Hepatic stellate cell (primary cell): ENCODE measurements around the gene ETV6.

ENCODE experiments used
- DNase-seq: peaks from one replicate; pipeline ENCODE4 v3.0.0; 2011; ENCODE audit warnings: low spot score

Gene ETV6

DNA sequence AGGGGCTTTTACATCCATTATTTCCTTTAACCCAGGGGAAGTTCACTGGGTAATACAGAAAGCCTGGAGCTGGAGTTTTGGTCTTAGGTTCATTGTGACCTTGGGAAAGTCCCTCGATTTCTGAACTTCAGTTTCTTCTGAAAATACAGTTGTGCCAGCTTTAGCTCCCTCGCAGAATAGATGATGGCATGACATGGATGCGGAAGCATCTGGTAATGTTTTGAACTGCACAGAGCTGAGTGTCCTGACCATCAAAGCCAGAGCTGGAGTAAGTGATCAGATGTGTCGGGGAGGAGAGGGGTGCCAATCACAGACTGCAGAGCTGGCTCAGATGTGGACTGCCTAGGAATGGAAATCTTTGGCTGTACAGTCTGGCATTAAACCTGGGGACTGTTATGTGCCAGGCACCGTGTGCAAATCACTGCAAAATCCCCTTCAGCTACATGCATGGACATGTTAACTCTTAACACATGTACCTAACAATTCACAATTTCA lies 180.9 kb downstream of the ETV6 start:
- no peak for DNase-seq

DNA sequence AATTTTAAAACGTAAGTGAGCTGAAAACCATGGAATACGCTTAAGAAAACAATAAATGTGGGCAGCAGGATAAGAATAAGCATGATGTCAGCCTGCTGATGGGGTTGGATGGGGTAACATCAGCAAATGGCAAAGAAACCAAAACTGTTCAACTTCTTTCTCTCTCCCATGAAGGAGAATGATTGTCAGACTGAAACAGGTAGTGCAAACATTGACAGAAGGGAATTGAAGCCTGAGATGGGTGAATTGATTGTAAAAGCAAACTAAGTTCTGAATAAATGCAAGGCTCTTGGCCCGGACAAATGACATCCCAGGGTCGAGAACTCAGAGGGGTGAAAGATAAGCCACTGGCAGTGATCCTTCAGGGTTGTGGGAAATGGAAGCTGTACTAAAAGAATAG lies 182.6 kb downstream of the ETV6 start:
- DNase-seq = no peak

DNA sequence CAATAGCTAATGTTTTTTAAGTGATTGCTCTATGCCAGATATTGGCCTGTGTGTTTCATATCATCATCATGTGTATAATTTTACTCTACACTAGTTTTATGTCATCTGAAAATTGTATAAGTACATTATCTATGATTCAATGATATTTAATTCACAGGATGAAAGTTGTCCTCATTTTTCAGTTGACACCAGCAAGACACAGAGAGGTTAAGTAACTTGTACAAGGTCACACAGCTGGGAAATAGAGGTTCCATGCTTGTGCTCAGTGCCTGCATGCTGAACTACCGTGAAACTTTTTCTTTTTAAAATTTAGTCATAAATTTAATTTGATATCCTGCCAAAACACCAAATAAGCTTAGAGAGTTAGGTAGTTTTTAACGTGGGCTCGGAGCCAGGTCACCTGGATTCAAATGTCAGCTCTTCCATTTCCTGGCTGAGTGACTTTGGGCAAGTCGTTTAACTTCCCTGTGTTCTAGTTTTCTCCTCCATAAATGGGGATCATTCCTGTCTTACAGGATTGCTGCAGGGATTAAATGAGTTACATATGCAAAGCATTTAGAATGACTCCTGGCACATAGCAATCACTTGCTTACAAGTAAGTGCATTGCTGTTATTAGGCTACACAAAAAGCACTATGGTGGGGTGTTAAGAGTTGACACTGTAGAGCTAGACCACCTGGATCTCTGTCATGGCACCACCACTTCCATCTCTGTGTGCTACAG lies 183.9 kb downstream of the ETV6 start:
- no peak for DNase-seq

DNA sequence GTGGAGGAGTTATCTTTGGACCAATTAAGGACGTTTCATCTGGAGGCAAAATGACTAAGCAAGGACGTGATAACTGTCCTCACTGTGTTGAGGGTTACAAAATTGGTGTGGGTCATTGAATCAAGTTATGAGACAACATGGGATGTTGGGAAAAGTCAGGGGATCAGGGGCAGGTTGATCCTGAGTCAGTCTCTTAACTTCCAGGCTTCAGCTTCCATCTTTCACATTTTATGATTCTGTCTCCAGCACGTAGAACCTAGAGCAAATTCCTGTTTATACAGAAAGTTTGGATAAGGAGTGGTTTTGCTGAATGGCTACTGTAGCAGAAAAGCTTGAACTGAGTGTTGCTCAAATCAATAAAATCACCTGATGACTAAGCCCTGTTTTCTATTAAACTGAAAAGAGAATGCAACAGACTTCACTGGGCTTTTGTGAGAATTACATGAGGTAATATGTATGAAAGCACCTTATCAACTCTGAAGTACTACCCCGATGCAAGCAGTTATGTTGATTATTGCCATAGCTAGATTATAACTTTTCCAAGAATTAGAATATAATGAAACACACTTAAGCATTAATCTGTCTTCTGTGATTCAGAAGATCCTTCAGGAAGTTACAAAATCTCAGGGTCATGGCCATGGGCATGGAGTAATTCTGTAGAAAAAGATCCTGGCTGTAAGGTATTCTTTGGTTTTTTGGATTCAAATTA lies 184.8 kb downstream of the ETV6 start:
- no peak for DNase-seq

DNA sequence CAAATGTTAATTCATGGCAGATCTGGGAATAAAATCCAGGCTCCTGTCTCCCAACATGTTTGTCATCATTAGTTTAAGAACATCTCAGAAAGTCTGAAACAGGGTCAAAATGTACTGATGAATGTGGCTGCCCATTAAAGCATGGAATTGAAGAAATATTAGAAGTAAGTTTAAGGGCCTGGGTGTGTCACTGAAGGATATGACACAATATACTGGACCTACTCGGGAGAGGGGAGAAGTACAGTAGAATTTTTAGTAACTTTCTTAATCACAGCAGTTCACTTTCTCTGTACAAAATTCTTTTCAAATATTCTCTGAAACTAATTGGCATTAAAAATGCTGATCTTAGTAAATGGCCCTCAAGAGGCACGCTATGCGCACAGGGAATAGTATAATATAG lies 185.5 kb downstream of the ETV6 start:
- DNase-seq = no peak

DNA sequence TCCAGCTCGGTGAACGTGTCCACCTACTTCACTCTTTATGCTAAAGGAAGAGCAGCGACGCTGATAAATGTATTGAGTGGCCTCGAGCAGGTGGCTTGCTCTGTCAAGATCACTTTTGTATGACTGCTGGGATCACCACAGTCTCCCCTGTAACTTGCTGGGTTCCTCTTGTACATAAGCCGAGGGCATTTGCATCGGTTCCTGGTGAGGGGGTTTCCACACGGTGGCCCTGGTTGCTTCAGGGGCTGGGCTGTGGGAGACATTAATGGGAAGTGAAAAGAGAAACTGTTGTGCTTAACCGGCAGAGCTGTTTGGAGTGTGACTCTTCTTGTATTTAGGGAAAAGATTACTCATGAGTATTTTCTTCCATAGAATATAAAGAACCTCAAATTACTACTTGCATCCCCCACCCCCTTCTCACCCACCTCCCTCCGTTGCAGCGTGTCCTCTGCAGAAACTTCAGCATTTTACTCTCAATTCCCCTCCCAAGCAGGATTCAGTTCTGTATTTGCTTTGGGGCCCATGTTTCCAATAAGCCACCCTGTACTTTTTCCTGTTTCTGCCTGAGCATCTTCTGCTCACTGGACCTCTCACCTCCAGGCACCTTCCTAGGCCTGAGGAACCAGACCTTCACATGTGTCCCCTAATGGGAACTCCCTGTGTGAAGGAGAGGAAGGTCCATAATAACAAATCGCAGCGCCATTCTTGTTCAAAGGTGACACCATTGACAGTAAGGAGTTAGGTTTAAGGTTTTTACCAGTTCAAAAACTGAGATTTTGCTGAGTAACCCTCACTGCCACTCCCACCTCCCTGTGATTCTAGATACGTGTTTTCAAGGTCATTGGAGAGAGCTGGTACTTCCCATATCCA lies 187.0 kb downstream of the ETV6 start:
- no peak for DNase-seq

DNA sequence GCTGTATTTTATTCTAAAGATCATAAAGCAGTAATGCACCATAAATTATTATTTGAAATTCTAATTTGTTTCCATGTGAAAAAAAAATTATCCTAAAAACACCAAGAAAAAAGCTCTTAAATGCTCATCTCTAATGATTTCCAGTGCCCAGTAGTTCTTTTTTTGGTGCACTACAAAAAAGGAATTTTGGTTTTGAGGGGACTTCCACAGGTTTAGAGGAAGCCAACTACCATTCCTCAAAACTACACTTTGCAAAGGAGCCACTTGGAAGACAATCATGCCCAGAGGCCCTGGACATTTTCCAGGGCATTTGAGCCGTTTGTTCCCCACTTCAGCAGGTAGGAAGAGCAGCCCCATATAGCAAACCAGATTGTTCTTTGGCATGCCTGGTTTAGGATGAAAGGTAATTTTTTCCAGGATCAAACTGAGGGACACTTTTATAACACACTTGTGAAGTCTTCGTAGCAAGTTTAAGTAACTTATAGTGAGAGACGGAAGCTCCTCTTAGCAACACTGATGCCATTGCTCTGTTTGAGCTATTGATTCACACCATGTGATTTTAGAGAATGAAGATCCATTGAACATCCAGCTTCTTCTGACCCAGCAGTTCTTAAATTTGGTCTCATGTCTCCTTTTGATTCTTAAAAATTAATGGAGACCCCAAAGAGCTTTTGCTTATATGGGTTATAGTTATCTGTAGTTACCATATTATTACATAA lies 187.9 kb downstream of the ETV6 start:
- no peak for DNase-seq

DNA sequence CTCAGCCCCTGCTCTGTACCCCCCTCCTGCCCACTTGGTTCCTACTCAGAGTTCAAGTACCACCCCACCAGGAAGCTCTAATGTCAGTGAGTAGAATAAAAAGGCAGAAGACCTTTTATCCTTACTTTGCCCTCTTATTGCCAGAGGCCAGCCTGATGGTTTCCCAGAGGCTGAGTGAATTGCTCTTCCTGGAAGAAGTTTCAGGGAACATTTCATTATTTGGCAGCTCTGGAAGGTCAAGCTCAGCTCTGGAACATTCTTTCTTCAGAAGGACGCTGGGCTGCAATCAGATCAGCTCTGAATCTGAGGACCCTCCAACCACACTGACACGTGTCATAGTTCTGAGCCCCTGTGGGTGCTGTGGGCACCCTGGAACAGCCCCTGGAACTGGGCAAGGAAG lies 188.9 kb downstream of the ETV6 start:
- DNase-seq = no peak

DNA sequence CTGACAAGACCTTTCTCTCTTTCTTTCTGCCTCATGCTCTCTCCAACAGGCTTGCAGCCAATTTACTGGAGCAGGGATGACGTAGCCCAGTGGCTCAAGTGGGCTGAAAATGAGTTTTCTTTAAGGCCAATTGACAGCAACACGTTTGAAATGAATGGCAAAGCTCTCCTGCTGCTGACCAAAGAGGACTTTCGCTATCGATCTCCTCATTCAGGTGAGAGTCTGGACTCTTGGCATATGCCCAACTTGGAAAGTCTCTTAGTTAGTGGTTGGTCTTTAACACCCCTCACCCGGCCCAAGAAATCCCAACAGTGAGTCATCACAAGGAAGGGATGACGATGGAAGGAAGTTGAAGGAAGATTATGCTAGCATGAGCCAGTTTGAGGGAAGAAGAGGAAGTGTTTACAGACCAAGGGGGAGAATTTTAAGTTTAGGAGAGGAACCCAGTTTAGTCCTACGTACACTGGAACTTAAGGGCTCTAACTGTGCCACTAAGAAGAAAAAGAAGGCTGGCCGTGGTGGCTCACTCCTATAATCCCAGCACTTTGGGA lies 189.7 kb downstream of the ETV6 start:
- peak; percentile 26 for DNase-seq

DNA sequence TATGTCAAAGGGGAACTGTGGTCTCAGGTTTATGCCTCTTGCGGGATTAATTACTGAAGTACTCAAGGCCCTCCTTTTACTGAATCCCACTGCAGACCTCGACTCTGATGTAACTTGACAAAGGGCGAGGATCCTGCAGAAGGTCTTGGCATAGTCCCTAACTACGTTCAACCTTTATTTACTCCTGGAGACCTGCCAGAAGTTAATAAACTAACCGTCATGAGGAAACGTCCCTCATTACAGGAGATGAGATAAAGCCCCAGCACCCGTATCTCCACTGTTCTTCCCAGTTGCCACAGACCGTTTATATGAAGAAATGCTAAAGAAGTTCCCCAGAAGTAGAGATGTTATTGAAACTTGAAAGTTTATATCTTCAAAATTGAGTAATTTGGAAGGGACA lies 190.9 kb downstream of the ETV6 start:
- no peak for DNase-seq

DNA sequence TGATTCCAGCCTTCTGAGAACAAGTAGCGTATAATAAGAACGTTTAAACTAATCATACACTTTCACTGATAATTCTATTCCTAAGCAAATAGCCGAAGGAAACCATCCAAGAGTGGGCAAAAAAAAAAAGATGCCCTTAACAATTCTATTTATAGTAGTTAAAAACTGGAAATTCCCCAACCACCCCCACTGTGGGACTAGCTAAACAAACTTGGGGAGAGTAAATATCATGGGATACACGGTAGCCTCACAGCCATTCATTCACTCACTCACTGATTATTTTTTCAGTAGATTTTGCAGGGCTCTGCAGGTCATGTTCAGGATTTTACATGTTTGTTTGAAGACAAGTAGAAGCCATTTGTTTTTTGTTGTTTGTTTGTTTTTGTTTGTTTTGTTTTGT lies 197.0 kb downstream of the ETV6 start:
- DNase-seq = no peak

DNA sequence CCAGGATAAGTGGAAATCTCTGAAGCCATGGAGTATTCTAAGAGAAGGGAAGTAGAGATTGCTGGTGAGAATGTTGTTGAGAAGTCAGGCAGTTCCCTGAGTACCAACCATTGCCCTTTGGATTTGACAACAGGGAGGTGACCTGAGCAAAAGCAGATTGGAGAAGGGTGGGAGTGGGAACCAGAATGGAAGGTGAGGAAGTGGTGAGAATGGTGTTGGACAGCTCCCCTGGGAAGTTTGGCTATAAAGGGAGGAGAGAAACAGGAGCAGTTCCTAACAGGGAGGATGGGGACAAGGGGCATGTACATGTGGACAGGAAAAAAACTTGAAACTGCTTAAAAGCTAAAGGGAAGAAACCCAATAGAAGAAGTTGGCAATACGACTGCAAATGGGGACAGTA lies 198.1 kb downstream of the ETV6 start:
- DNase-seq = no peak

DNA sequence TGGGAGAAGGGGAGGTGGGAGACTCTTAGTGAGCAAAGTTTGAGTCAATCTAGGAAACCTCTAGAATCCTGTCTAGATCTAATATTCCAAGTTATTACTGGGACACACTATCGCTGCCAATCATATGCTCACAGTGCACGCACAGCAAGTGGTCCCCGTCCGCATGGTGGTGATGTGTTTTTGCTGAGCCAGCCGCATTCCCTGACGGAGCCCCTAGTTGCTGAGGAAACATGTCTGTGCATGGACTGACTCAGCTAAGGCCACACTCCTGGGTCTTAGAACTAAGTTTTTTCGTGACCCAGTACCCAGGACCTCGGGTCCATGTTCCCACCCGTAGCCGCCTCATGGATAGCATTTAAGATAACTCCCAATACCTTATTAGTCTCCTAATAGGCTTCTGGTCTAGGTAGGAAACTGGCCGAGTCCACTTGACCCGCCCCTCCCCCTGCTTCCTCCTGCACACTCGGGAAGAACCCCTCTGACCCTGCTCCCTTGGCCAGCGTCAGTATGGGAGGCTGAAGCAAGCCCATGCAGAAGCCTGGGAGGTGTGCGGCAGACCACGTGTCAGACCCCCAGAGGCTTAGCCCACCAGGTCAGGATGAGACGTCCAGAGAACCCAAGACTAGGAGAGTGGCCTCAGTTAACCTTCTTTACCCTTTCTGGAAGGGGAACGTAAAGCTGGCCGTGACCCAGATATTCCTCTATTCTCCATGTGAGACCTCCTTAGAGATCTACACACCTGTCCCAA lies 200.5 kb downstream of the ETV6 start:
- DNase-seq = no peak

DNA sequence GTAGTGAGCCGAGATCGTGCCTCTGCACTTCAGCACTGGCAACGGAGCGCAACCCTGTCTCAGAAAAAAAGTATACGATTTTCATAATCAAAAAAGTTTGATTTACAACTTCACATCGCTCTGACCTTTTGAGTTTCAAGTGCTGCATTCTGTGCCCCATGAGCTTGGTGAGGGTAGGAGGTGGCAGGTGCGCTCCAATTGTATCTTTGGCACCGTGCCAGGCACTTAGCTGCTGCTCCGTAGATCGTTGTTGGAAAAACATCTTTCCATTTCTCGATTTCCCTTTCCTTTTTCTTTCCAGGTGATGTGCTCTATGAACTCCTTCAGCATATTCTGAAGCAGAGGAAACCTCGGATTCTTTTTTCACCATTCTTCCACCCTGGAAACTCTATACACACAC lies 203.7 kb downstream of the ETV6 start:
- no peak for DNase-seq

DNA sequence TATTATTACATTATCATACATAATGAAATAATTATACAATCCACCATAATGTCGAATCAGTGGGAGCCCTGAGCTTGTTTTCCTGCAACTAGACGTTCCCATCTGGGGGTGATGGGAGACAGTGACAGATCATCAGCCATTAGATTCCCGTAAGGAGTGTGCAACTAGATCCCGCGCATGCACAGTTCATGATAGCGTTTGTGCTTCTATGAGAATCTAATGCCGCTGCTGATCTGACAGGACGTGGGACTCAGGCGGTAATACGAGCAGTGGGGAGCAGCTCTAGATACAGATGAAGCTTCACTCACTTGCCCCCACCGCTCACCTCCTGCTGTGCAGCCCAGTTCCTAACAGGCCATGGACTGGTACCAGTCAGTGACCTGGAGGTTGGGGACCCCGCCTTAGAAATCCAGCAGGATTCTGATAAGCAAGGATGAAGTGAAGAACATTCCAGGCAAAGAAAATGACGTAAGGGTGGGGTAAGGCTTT lies 204.6 kb downstream of the ETV6 start:
- DNase-seq = no peak

DNA sequence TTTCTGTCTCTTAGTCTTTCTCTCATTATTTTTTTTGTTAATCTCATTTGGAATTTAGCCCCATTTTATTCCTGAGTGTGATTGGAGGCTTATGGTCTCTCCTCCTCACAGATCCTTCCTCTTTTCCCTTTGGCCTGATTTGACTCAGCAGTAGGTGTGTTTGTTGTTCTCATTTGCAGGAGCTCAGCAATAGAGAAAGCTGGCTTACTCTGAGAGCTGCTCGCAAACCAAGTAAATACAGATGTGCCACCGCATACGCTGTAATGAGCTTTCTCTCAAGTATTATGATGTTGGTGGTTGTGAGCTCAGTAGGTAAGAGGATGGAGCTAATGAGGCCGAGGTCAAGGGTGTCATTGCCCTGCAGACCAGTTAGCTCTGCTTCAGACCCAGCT lies 206.5 kb downstream of the ETV6 start:
- DNase-seq = no peak

DNA sequence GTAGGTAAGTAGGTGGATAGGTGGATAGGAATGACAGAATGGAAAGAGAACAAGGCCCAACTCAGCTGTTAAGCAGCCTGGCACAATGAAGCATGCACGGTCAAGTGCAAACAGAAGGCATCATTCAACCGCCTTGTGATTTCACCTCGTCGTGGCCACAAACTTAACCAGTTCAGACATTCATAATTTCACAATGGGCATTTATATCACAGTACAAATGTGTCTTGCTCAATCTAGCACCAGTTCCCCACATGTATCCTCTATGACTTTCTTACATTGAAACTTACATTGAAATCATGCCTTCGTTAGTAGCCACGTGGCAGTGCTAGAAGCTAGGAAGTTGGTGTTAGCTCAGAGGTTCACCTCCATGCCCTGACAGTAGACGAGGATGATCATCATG lies 207.5 kb downstream of the ETV6 start:
- DNase-seq = no peak

DNA sequence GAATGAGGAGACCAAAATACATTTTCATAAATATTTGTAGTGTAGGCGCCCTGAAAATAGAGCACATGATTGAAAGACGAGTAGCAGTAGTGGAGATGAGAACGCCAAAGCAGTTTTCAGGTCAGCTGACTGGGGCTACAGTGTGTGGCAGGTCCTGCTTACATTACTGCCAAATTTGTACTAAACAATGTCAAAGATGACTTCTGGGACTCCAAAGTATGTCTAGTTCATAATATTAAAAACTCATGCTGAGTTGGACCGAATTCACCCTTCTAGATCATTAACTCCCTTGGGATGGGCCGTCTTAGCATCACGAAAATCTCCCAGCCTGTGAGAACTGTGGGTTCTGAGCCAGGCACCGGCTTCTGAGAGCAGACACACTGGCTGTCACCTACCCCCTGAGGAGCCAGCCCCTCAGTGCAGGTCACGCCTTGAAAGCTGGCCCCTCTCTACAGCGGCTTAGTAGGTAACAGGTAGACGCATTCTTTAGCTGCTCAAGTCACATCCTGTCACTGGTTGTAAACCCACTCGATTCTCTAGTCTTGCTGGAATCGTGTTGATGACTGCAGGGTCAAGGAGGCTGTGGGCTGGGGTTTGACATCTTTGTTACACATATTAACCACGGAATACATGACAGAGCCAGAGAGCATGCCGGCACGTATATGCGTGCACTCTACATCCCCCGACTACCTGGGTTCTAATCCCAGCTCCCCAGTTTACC lies 210.4 kb downstream of the ETV6 start:
- no peak for DNase-seq

DNA sequence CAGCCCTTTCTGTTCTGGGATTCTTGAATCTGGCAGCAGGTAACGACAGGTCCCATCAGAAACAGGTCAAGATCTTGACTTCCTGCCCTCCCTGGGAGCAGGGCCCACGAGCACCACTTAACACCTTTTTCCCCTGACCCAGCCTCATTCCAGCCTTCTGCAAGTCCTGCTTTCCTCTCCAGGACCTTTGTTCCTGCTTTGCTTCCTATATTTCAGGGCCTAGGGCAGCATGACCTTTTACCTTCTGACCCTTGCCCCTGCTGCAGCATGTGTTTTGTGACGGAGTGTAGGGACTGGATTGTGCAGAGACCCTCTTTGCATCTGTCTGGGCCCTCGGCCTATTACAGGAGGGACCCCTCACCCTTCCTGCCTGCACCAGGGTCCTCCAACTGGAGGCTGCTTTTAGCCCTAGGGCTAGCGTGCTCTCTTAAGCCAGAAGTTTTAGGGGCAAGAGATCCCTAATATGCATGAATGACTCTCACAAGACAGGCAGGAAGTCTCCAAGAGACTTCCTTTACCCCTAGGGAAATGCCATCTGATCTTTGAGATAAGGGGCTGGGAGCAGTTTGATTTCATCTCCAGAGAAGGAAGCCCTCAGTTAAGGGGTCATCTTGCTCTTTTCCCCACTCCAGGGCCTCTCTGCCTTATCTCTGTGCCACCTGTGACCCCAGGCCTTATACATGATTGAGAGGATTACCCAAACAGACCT lies 211.8 kb downstream of the ETV6 start:
- DNase-seq = no peak
